ENCODE results near the gene DCP1A. TPM values are rescaled to one million over a fixed set of nuclear protein-coding genes. Genes with fewer than 3 reads are reported as not detected.
A peak's percentile ranks its signal among the peaks of the same experiment; 100 is the strongest.

The DCP1A gene
- total and polyA plus RNA-seq, 9 of the 15 experiments (the other 6 are each of a cell fraction or from before 2014, with no cell fraction given): 6.6 to 33.7 (median 13.3) TPM

- TF ChIP-seq FOXO4 (CRISPR knock-in tag; IDR thresholded peaks at IDR 0.05): peak; percentile 69; the same call in 1 of the 2 replicates
- no peak; the same call in 1 of the 2 replicates for TF ChIP-seq ZNF23 (CRISPR knock-in tag; IDR thresholded peaks at IDR 0.05)
- no peak for TF ChIP-seq ZMIZ1 (IDR thresholded peaks at IDR 0.05; ENCODE audit: low read depth in 2 of 2, low read length in 2 of 2)
- TF ChIP-seq ATF4 (CRISPR knock-in tag; IDR thresholded peaks at IDR 0.05): peak; percentile 43; the same call in 1 of the 2 replicates
- TF ChIP-seq PML (IDR thresholded peaks at IDR 0.05; ENCODE audit: low read length): no peak
- no peak for TF ChIP-seq ILF3 (IDR thresholded peaks at IDR 0.05; ENCODE audit: borderline replicate concordance)
- TF ChIP-seq BCL6 (CRISPR knock-in tag; IDR thresholded peaks at IDR 0.05): peak; percentile 72; the same call in 1 of the 2 replicates
- no peak for TF ChIP-seq ATF7 (IDR thresholded peaks at IDR 0.05)
- no peak for TF ChIP-seq ZNF398 (CRISPR knock-in tag; IDR thresholded peaks at IDR 0.05)
- TF ChIP-seq NR2C1 (IDR thresholded peaks at IDR 0.05): no peak
- TF ChIP-seq NR2C1 (tag; IDR thresholded peaks at IDR 0.05): no peak; the same call in 1 of the 2 replicates
- peak; percentile 96 for TF ChIP-seq C11orf30 (IDR thresholded peaks at IDR 0.05; ENCODE audit: low read depth)
- no peak for TF ChIP-seq GABPB2 (CRISPR knock-in tag; conservative IDR thresholded peaks at IDR 0.05)
- no peak for TF ChIP-seq TCF7L2 (IDR thresholded peaks at IDR 0.05; ENCODE audit: low read depth, low read length)
- no peak for TF ChIP-seq RBM39 (optimal IDR thresholded peaks at IDR 0.05; ENCODE audit: low read depth, low read length)
- TF ChIP-seq CXXC5 (CRISPR knock-in tag; IDR thresholded peaks at IDR 0.05): peak; percentile 55
- no peak for TF ChIP-seq TEAD2 (tag; IDR thresholded peaks at IDR 0.05)
- no peak for TF ChIP-seq MITF (IDR thresholded peaks at IDR 0.05)
- no peak for TF ChIP-seq PPARD (CRISPR knock-in tag; IDR thresholded peaks at IDR 0.05)
- peak; percentile 95 for TF ChIP-seq NFE2 (IDR thresholded peaks at IDR 0.05; ENCODE audit: low read depth)
- TF ChIP-seq SETDB1 (IDR thresholded peaks at IDR 0.05; ENCODE audit: low read length): no peak
Measured at GRCh38 chr3:53236112-53236841, 111.1 kb downstream of the DCP1A start (continued).

Data from K562 (cell line).